ENCODE data around the gene SH3RF3.

Gene SH3RF3

DNA sequence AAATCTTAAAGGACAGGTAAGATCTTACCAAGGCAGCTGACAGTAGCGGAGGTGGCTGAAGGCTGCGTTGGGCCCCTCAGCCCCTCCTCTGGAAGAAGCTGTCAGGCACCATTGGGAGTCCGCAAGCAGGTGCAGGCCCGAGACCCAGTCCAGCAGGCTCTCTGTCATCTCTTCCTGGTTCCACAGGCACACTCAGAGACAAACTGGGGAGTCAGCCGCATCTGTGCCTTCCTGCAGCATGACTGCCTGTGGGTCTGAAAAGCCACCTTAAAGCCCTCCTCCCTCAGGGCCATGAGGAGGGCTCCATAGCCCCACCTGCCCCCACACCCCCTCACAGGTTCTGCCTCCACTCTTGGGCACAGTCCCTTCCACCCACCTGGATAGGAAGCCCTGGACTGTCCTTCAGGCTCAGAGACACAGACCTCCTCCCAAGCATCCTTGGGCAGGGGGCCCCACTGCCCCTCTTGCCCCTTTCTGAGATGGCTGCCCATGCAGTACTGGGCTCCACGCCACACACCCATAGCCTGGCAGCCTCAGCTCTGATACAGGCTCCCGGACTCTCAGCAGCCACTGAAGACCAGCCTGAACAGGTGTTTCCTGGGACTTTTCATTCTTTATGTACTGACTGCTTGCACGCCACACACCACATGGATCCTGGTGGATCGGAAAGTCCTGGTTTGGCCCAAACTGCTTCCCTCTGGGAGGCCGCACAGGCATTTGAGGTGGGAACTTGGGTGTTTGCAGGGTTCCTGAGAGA lies 245.0 kb downstream of the SH3RF3 start:
- H3K79me2 ChIP-seq (ENCODE audit: control insufficient read depth, insufficient read depth, low read length, poor library complexity): no peaks in the 10 kb centered on the region
- no peak for DNase-seq
- H3K79me1 ChIP-seq (ENCODE audit: low read length): no peaks in the 10 kb centered on the region
- H2BK5ac ChIP-seq (ENCODE audit: low read depth, low read length, poor library complexity): no peak overlapping the region
- H3K4me1 ChIP-seq (ENCODE audit: control insufficient read depth in 1 of 2, insufficient read depth in 2 of 2, low read length in 2 of 2): no peaks in the 10 kb centered on the region
- no peak overlapping the region for H4K12ac ChIP-seq (ENCODE audit: low read depth, low read length)
- no peaks in the 10 kb centered on the region for H3K36me3 ChIP-seq (ENCODE audit: control insufficient read depth in 1 of 2, insufficient read depth in 2 of 2, low read length in 2 of 2)
- H2BK120ac ChIP-seq (ENCODE audit: insufficient read depth, low read length, poor library complexity): no peak overlapping the region
- no peak overlapping the region for H3K23ac ChIP-seq (ENCODE audit: low read length)
- no peak overlapping the region for H3K18ac ChIP-seq (ENCODE audit: low read length)
- peaks cover 1% of the 10 kb centered on the region for H3K9me3 ChIP-seq (ENCODE audit: insufficient read depth, low read depth, low read length)
- no peak overlapping the region for H3K4me2 ChIP-seq (ENCODE audit: low read length)
- WGBS (ENCODE audit: extremely low coverage, insufficient coverage, insufficient read length): no CpG with 5 or more reads among the region's 10 CpGs
- H2AK5ac ChIP-seq (ENCODE audit: low read length): no peak overlapping the region
- no peak overlapping the region for H3K4ac ChIP-seq (ENCODE audit: low read depth, low read length)
- H3K14ac ChIP-seq (ENCODE audit: low read length): no peak overlapping the region
- H3K27me3 ChIP-seq (ENCODE audit: insufficient read depth, low read length): no peaks in the 10 kb centered on the region
- no peak overlapping the region for H2BK12ac ChIP-seq (ENCODE audit: low read length)
- no peak overlapping the region for H4K8ac ChIP-seq (ENCODE audit: low read depth, low read length)
- no peak overlapping the region for H3K27ac ChIP-seq (ENCODE audit: low read depth, low read length)
- H4K91ac ChIP-seq (ENCODE audit: low read depth, low read length): no peak overlapping the region
- no peak overlapping the region for H3K4me3 ChIP-seq (ENCODE audit: low read depth, low read length)
- H2AFZ ChIP-seq (ENCODE audit: insufficient read depth, low read length, poor library complexity): no peak overlapping the region
- H3K9ac ChIP-seq (ENCODE audit: low read length): no peak overlapping the region

DNA sequence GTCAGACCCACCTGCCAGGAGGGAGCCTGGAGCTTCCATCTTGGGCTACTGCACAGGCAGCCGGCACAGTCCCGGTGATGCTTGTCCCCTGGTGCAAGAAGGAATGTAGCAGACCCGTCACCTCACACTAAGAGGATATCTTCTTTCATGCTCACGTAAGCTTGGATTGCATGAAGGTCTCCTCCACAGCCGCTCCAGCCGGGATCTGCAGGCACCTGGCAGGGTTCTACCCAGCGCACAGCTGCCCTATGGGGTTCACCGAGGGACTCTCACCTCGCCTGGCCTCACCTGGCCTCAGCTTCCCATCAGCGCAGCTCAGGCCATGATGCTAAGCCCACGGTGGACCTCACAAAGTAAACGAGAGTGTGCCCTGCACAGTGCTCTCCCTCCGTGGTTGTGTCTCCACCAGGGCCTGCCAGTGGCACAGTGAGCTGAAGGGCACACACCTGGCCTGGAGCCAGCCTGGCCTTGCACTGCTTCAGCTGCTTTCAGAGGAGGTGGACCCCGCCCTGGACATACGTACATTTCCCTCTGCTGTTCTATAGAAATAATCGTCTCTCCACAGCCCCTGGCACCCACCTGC lies 245.6 kb downstream of the SH3RF3 start:
- no peak overlapping the region for H2AFZ ChIP-seq (ENCODE audit: insufficient read depth, low read length, poor library complexity)
- no peaks in the 10 kb centered on the region for H3K4me1 ChIP-seq (ENCODE audit: control insufficient read depth in 1 of 2, insufficient read depth in 2 of 2, low read length in 2 of 2)
- no peak for DNase-seq

DNA sequence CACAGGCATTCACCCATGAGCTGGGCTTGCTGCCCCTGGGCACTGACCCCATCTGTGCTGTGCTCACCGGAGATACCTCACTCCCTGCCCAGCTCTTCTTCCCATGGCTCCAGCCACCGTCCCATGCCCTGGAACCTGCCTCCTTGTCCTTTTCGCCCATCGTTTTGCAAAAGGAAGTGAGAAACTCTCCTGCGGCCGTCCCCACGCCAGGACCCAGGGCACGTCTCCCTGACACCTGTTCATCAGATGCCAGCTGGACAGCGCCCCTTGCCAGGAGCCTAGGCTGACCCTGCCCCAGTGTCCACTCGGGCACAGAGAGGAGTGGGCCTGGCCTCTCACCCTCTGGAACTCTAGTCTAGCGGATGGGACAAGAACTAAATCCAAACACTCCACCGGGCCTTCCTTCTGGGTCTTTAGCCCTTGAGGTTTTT lies 246.1 kb downstream of the SH3RF3 start:
- Histone ChIP-seq H3K27ac (ENCODE audit: low read depth, low read length) (no peak overlapping the region), H3K4me2 (ENCODE audit: low read length) (no peak overlapping the region), H3K9ac (ENCODE audit: low read length) (no peak overlapping the region), H4K8ac (ENCODE audit: low read depth, low read length) (no peak overlapping the region), H3K4me3 (ENCODE audit: low read depth, low read length) (no peak overlapping the region), H3K14ac (ENCODE audit: low read length) (no peak overlapping the region), H2AFZ (ENCODE audit: insufficient read depth, low read length, poor library complexity) (no peak overlapping the region), H3K79me2 (ENCODE audit: control insufficient read depth, insufficient read depth, low read length, poor library complexity) (no peaks in the 10 kb centered on the region), H3K4me1 (ENCODE audit: control insufficient read depth in 1 of 2, insufficient read depth in 2 of 2, low read length in 2 of 2) (no peaks in the 10 kb centered on the region), H3K79me1 (ENCODE audit: low read length) (no peaks in the 10 kb centered on the region), H2BK5ac (ENCODE audit: low read depth, low read length, poor library complexity) (no peak overlapping the region), H3K23ac (ENCODE audit: low read length) (no peak overlapping the region), H3K18ac (ENCODE audit: low read length) (no peak overlapping the region), H4K12ac (ENCODE audit: low read depth, low read length) (no peak overlapping the region), H3K36me3 (ENCODE audit: control insufficient read depth in 1 of 2, insufficient read depth in 2 of 2, low read length in 2 of 2) (no peaks in the 10 kb centered on the region), H3K27me3 (ENCODE audit: insufficient read depth, low read length) (no peaks in the 10 kb centered on the region), H4K91ac (ENCODE audit: low read depth, low read length) (no peak overlapping the region), H3K4ac (ENCODE audit: low read depth, low read length) (no peak overlapping the region), H2AK5ac (ENCODE audit: low read length) (no peak overlapping the region), H2BK120ac (ENCODE audit: insufficient read depth, low read length, poor library complexity) (no peak overlapping the region), H2BK12ac (ENCODE audit: low read length) (no peak overlapping the region), H3K9me3 (ENCODE audit: insufficient read depth, low read depth, low read length) (peaks cover 1% of the 10 kb centered on the region)
- DNase-seq: no peak
- WGBS (ENCODE audit: extremely low coverage, insufficient coverage, insufficient read length): no CpG with 5 or more reads among the region's 12 CpGs

More for the DNA sequence above, 245.6 kb downstream of the SH3RF3 start:
- no CpG with 5 or more reads among the region's 16 CpGs for whole genome bisulfite sequencing (ENCODE audit: extremely low coverage, insufficient coverage, insufficient read length)
- no peak overlapping the region for H4K91ac ChIP-seq (ENCODE audit: low read depth, low read length)
- no peak overlapping the region for H2BK5ac ChIP-seq (ENCODE audit: low read depth, low read length, poor library complexity)
- no peak overlapping the region for H3K23ac ChIP-seq (ENCODE audit: low read length)
- H3K4me2 ChIP-seq (ENCODE audit: low read length): no peak overlapping the region
- H3K9ac ChIP-seq (ENCODE audit: low read length): no peak overlapping the region
- H2BK120ac ChIP-seq (ENCODE audit: insufficient read depth, low read length, poor library complexity): no peak overlapping the region
- no peak overlapping the region for H3K27ac ChIP-seq (ENCODE audit: low read depth, low read length)
- no peak overlapping the region for H4K12ac ChIP-seq (ENCODE audit: low read depth, low read length)
- no peaks in the 10 kb centered on the region for H3K27me3 ChIP-seq (ENCODE audit: insufficient read depth, low read length)
- no peak overlapping the region for H3K4ac ChIP-seq (ENCODE audit: low read depth, low read length)
- no peak overlapping the region for H2BK12ac ChIP-seq (ENCODE audit: low read length)
- H3K9me3 ChIP-seq (ENCODE audit: insufficient read depth, low read depth, low read length): peaks cover 1% of the 10 kb centered on the region
- no peaks in the 10 kb centered on the region for H3K79me1 ChIP-seq (ENCODE audit: low read length)
- H2AK5ac ChIP-seq (ENCODE audit: low read length): no peak overlapping the region
- H3K14ac ChIP-seq (ENCODE audit: low read length): no peak overlapping the region
- no peak overlapping the region for H3K4me3 ChIP-seq (ENCODE audit: low read depth, low read length)
- H3K36me3 ChIP-seq (ENCODE audit: control insufficient read depth in 1 of 2, insufficient read depth in 2 of 2, low read length in 2 of 2): no peaks in the 10 kb centered on the region
- H4K8ac ChIP-seq (ENCODE audit: low read depth, low read length): no peak overlapping the region
- H3K18ac ChIP-seq (ENCODE audit: low read length): no peak overlapping the region
- H3K79me2 ChIP-seq (ENCODE audit: control insufficient read depth, insufficient read depth, low read length, poor library complexity): no peaks in the 10 kb centered on the region

DNA sequence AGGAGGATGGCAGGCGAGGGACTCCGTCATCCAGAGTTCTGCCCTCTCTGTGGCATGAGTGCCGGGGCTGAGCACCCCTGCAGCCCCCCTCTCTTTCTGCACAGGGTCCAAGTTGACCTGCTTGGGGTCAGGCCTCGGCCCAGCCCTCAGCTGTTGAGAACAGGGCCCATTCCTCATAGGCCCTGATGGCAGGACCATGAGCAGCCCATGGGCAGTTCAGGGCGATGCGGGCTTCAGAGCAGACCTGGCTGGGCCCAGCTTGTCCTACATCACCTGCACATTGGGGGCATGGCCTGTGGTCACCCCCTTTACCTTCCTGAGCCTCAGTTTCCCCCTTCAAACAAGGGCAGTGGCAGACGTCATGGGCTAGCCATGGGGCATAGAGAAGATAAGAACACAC lies 246.7 kb downstream of the SH3RF3 start:
- Histone ChIP-seq H3K18ac (ENCODE audit: low read length) (no peak overlapping the region), H3K9ac (ENCODE audit: low read length) (no peak overlapping the region), H3K4me1 (ENCODE audit: control insufficient read depth in 1 of 2, insufficient read depth in 2 of 2, low read length in 2 of 2) (no peaks in the 10 kb centered on the region), H2BK120ac (ENCODE audit: insufficient read depth, low read length, poor library complexity) (no peak overlapping the region), H3K79me1 (ENCODE audit: low read length) (no peaks in the 10 kb centered on the region), H4K8ac (ENCODE audit: low read depth, low read length) (no peak overlapping the region), H2AFZ (ENCODE audit: insufficient read depth, low read length, poor library complexity) (no peak overlapping the region), H3K4me2 (ENCODE audit: low read length) (no peak overlapping the region), H2BK5ac (ENCODE audit: low read depth, low read length, poor library complexity) (no peak overlapping the region), H3K14ac (ENCODE audit: low read length) (no peak overlapping the region), H3K4me3 (ENCODE audit: low read depth, low read length) (no peak overlapping the region), H3K36me3 (ENCODE audit: control insufficient read depth in 1 of 2, insufficient read depth in 2 of 2, low read length in 2 of 2) (no peaks in the 10 kb centered on the region), H4K12ac (ENCODE audit: low read depth, low read length) (no peak overlapping the region), H3K27ac (ENCODE audit: low read depth, low read length) (no peak overlapping the region), H3K79me2 (ENCODE audit: control insufficient read depth, insufficient read depth, low read length, poor library complexity) (no peaks in the 10 kb centered on the region), H4K91ac (ENCODE audit: low read depth, low read length) (no peak overlapping the region), H2BK12ac (ENCODE audit: low read length) (no peak overlapping the region), H2AK5ac (ENCODE audit: low read length) (no peak overlapping the region), H3K4ac (ENCODE audit: low read depth, low read length) (no peak overlapping the region), H3K23ac (ENCODE audit: low read length) (no peak overlapping the region), H3K27me3 (ENCODE audit: insufficient read depth, low read length) (no peaks in the 10 kb centered on the region), H3K9me3 (ENCODE audit: insufficient read depth, low read depth, low read length) (peaks cover 1% of the 10 kb centered on the region)
- no CpG with 5 or more reads among the region's 7 CpGs for WGBS (ENCODE audit: extremely low coverage, insufficient coverage, insufficient read length)
- no peak for DNase-seq

Measured in trophoblast cell (in vitro differentiated cells and primary cell).